ENCODE results near the gene DSCAM. TPM values are rescaled to one million over a fixed set of nuclear protein-coding genes. Genes with fewer than 3 reads are reported as not detected.
"Not testable (repeated sequence)": the region's sequence is repeated elsewhere in the genome, so short reads cannot be mapped to it uniquely, and the experiment has no call there.

Gene DSCAM
- total RNA-seq, 1 donor from 2014 or later: not detected

- no peak for TF ChIP-seq EZH2 (IDR thresholded peaks at IDR 0.05)
- TF ChIP-seq EZH2phosphoT487 (IDR thresholded peaks at IDR 0.05): no peak
- no peak for TF ChIP-seq CTCF (IDR thresholded peaks at IDR 0.05)
- Histone ChIP-seq H4K20me1 (ENCODE audit: low read depth) (no peaks in the 10 kb centered on the region), H3K4me1 (no peaks in the 10 kb centered on the region), H3K4me3 (no peak overlapping the region), H3K9me3 (ENCODE audit: low read depth) (no peaks in the 10 kb centered on the region), H3K27ac (no peak overlapping the region), H3K79me2 (ENCODE audit: low read depth) (no peaks in the 10 kb centered on the region), H3K27me3 (no peaks in the 10 kb centered on the region), H3K9ac (no peak overlapping the region), H2AFZ (replicated peaks) (no peak overlapping the region), H3K4me2 (no peak overlapping the region), H3K36me3 (no peaks in the 10 kb centered on the region), H3F3A (ENCODE audit: low read depth) (no peaks in the 10 kb centered on the region)
- no peak for DNase-seq (ENCODE audit: low spot score)
- Mint-ChIP-seq H3K9me3 (peaks cover 18% of the 10 kb centered on the region), H3K4me3 (no peak overlapping the region), H3K27me3 (ENCODE audit: insufficient read depth, low read depth) (peaks cover 14% of the 10 kb centered on the region), H3K27ac (no peak overlapping the region), H3K36me3 (no peaks in the 10 kb centered on the region), H3K4me1 (peaks cover 3% of the 10 kb centered on the region)
Measured at GRCh38 chr21:40186045-40186444, 660.9 kb downstream of the DSCAM start.

- H3K36me3 ChIP-seq: no peaks in the 10 kb centered on the region
- no peak overlapping the region for H3K4me2 ChIP-seq
- H3K4me3 ChIP-seq: no peak overlapping the region
- H3K4me1 ChIP-seq: no peaks in the 10 kb centered on the region
- H3K4me1 Mint-ChIP-seq: peaks cover 3% of the 10 kb centered on the region
- H3K27me3 Mint-ChIP-seq (ENCODE audit: insufficient read depth, low read depth): peaks cover 15% of the 10 kb centered on the region
- H3K36me3 Mint-ChIP-seq: no peaks in the 10 kb centered on the region
- H4K20me1 ChIP-seq (ENCODE audit: low read depth): no peaks in the 10 kb centered on the region
- H3F3A ChIP-seq (ENCODE audit: low read depth): no peaks in the 10 kb centered on the region
- peaks cover 16% of the 10 kb centered on the region for H3K9me3 Mint-ChIP-seq
- H3K9me3 ChIP-seq (ENCODE audit: low read depth): no peaks in the 10 kb centered on the region
- no peak for TF ChIP-seq EZH2phosphoT487 (IDR thresholded peaks at IDR 0.05)
- no peak for TF ChIP-seq EZH2 (IDR thresholded peaks at IDR 0.05)
- no peak for TF ChIP-seq CTCF (IDR thresholded peaks at IDR 0.05)
- H3K27me3 ChIP-seq: no peaks in the 10 kb centered on the region
- no peak for DNase-seq (ENCODE audit: low spot score)
- H2AFZ ChIP-seq (replicated peaks): no peak overlapping the region
- no peak overlapping the region for H3K4me3 Mint-ChIP-seq
- H3K9ac ChIP-seq: no peak overlapping the region
- no peaks in the 10 kb centered on the region for H3K79me2 ChIP-seq (ENCODE audit: low read depth)
- H3K27ac Mint-ChIP-seq: no peak overlapping the region
- no peak overlapping the region for H3K27ac ChIP-seq
Measured at GRCh38 chr21:40185208-40185607, 661.8 kb downstream of the DSCAM start.

GRCh38 chr21:40182491-40182890 is 664.5 kb downstream of the DSCAM start:
- not testable (repeated sequence) for H4K20me1 ChIP-seq (ENCODE audit: low read depth); H3K36me3 ChIP-seq; H3K27ac Mint-ChIP-seq; H3K9me3 Mint-ChIP-seq; H3K9me3 ChIP-seq (ENCODE audit: low read depth); H3K4me3 ChIP-seq; H3K4me1 ChIP-seq; H3F3A ChIP-seq (ENCODE audit: low read depth); H3K27ac ChIP-seq; H3K9ac ChIP-seq; H2AFZ ChIP-seq (replicated peaks); H3K4me3 Mint-ChIP-seq; H3K36me3 Mint-ChIP-seq; H3K4me1 Mint-ChIP-seq; H3K27me3 ChIP-seq; DNase-seq (ENCODE audit: low spot score); H3K79me2 ChIP-seq (ENCODE audit: low read depth); H3K4me2 ChIP-seq
- H3K27me3 Mint-ChIP-seq (ENCODE audit: insufficient read depth, low read depth): peaks cover 15% of the 10 kb centered on the region

- Mint-ChIP-seq H3K27me3 (ENCODE audit: insufficient read depth, low read depth) (peaks cover 14% of the 10 kb centered on the region), H3K27ac (no peak overlapping the region), H3K36me3 (no peaks in the 10 kb centered on the region), H3K4me1 (peaks cover 21% of the 10 kb centered on the region), H3K4me3 (no peak overlapping the region), H3K9me3 (peaks cover 9% of the 10 kb centered on the region)
- no peaks in the 10 kb centered on the region for H3F3A ChIP-seq (ENCODE audit: low read depth)
- no peak overlapping the region for H3K9ac ChIP-seq
- no peak overlapping the region for H2AFZ ChIP-seq (replicated peaks)
- H3K4me2 ChIP-seq: no peak overlapping the region
- H3K79me2 ChIP-seq (ENCODE audit: low read depth): no peaks in the 10 kb centered on the region
- no peaks in the 10 kb centered on the region for H3K36me3 ChIP-seq
- H3K4me1 ChIP-seq: peaks cover 6% of the 10 kb centered on the region
- H3K9me3 ChIP-seq (ENCODE audit: low read depth): no peaks in the 10 kb centered on the region
- TF ChIP-seq EZH2 (IDR thresholded peaks at IDR 0.05) (no peak), CTCF (IDR thresholded peaks at IDR 0.05) (no peak), EZH2phosphoT487 (IDR thresholded peaks at IDR 0.05) (no peak)
- no peak overlapping the region for H3K4me3 ChIP-seq
- no peak for DNase-seq (ENCODE audit: low spot score)
- H4K20me1 ChIP-seq (ENCODE audit: low read depth): no peaks in the 10 kb centered on the region
- no peak overlapping the region for H3K27ac ChIP-seq
- no peaks in the 10 kb centered on the region for H3K27me3 ChIP-seq
Measured at GRCh38 chr21:40179166-40179565, 667.8 kb downstream of the DSCAM start.
